Duodenal mucosa (tissue), 2 donors: ENCODE data around the gene TMEM121.
"Not testable (repeated sequence)": the region's sequence is repeated elsewhere in the genome, so short reads cannot be mapped to it uniquely, and the experiment has no call there.

ENCODE experiments used
- H3K27ac ChIP-seq: one replicate; pipeline ENCODE4 v1.7.0; 2013; ENCODE audit warnings: low read depth, low read length
- H3K27me3 ChIP-seq, 2 donors: one replicate each; pipeline ENCODE4 v1.7.0; 2013; ENCODE audit warnings: low read length in 2 of 2, control low read depth in 1 of 2; ENCODE audit not compliant: insufficient read depth in 2 of 2, control insufficient read depth in 1 of 2
- H3K36me3 ChIP-seq, 2 donors: one replicate each; pipeline ENCODE4 v1.7.0; 2013; ENCODE audit warnings: low read length in 2 of 2, control low read depth in 1 of 2; ENCODE audit not compliant: insufficient read depth in 2 of 2, control insufficient read depth in 1 of 2
- H3K4me1 ChIP-seq, 2 donors: one replicate each; pipeline ENCODE4 v1.7.0; 2013; ENCODE audit warnings: low read length in 2 of 2, control low read depth in 1 of 2; ENCODE audit not compliant: insufficient read depth in 2 of 2, control insufficient read depth in 1 of 2
- H3K4me3 ChIP-seq, 2 donors: one replicate each; pipeline ENCODE4 v1.7.0; 2013; ENCODE audit warnings: low read length in 2 of 2, low read depth in 1 of 2
- H3K9ac ChIP-seq, 2 donors: one replicate each; pipeline ENCODE4 v1.7.0; 2013; ENCODE audit warnings: low read length in 2 of 2, low read depth in 1 of 2
- H3K9me3 ChIP-seq, 2 donors: one replicate each; pipeline ENCODE4 v1.7.0; 2013; ENCODE audit warnings: low read length in 2 of 2, control low read depth in 1 of 2; ENCODE audit not compliant: control insufficient read depth in 1 of 2

TMEM121 gene

GRCh38 chr14:105563347-105563737, 37.0 kb downstream of the TMEM121 start:
- H3K27ac ChIP-seq: no peak overlapping the region

GRCh38 chr14:105564536-105564935, 38.2 kb downstream of the TMEM121 start:
- H3K27ac ChIP-seq, H3K9ac ChIP-seq, H3K4me1 ChIP-seq, H3K36me3 ChIP-seq, H3K9me3 ChIP-seq, H3K27me3 ChIP-seq, H3K4me3 ChIP-seq: not testable (repeated sequence)

More at GRCh38 chr14:105563347-105563737, 37.0 kb downstream of the TMEM121 start:
- Histone ChIP-seq H3K4me3 (no peak overlapping the region), H3K9me3 (no peaks in the 10 kb centered on the region), H3K27me3 (no peaks in the 10 kb centered on the region), H3K9ac (no peak overlapping the region), H3K4me1 (no peaks in the 10 kb centered on the region), H3K36me3 (no peaks in the 10 kb centered on the region)

- H3K27ac ChIP-seq, H3K4me1 ChIP-seq, H3K36me3 ChIP-seq, H3K9me3 ChIP-seq, H3K9ac ChIP-seq, H3K27me3 ChIP-seq, H3K4me3 ChIP-seq: not testable (repeated sequence)
These were observed 39.0 kb downstream of the TMEM121 start for GRCh38 chr14:105565185-105565919.

- not testable (repeated sequence) for H3K4me1 ChIP-seq, H3K9me3 ChIP-seq, H3K9ac ChIP-seq, H3K27me3 ChIP-seq, H3K4me3 ChIP-seq, H3K36me3 ChIP-seq
- peak overlapping the region; percentile 32 for H3K27ac ChIP-seq
These were observed 40.1 kb downstream of the TMEM121 start for GRCh38 chr14:105566248-105567163.

- H3K36me3 ChIP-seq, H3K9ac ChIP-seq, H3K4me1 ChIP-seq, H3K4me3 ChIP-seq, H3K27me3 ChIP-seq, H3K9me3 ChIP-seq: not testable (repeated sequence)
- peak overlapping the region; percentile 32 for H3K27ac ChIP-seq
These were observed 41.1 kb downstream of the TMEM121 start for GRCh38 chr14:105567164-105568103.

- not testable (repeated sequence) for H3K4me3 ChIP-seq, H3K36me3 ChIP-seq, H3K27ac ChIP-seq, H3K4me1 ChIP-seq, H3K9ac ChIP-seq, H3K9me3 ChIP-seq, H3K27me3 ChIP-seq
These were observed 41.9 kb downstream of the TMEM121 start for GRCh38 chr14:105568140-105568843.

GRCh38 chr14:105568859-105569766, 42.7 kb downstream of the TMEM121 start:
- Histone ChIP-seq H3K36me3 (no peaks in the 10 kb centered on the region), H3K4me3 (no peak overlapping the region), H3K27ac (peak overlapping the region; percentile 14), H3K27me3 (no peaks in the 10 kb centered on the region), H3K9ac (no peak overlapping the region), H3K4me1 (no peaks in the 10 kb centered on the region), H3K9me3 (no peaks in the 10 kb centered on the region)

GRCh38 chr14:105570482-105570881, 44.1 kb downstream of the TMEM121 start:
- no peak overlapping the region for H3K4me3 ChIP-seq
- no peaks in the 10 kb centered on the region for H3K9me3 ChIP-seq
- no peak overlapping the region for H3K27ac ChIP-seq
- H3K4me1 ChIP-seq: no peaks in the 10 kb centered on the region
- H3K27me3 ChIP-seq: no peaks in the 10 kb centered on the region
- H3K36me3 ChIP-seq: no peaks in the 10 kb centered on the region
- no peak overlapping the region for H3K9ac ChIP-seq
